ENCODE results near the gene ZNF785.
A peak's percentile ranks its signal among the peaks of the same experiment; 100 is the strongest.

Gene ZNF785

GRCh38 chr16:30569746-30570635, 15.5 kb downstream of the ZNF785 start:
- no peak overlapping the region for H3K4me3 ChIP-seq (ENCODE audit: control insufficient read depth, low read depth, low read length)
- TF ChIP-seq CTCF (conservative IDR thresholded peaks at IDR 0.05; ENCODE audit: control insufficient read depth, insufficient read depth, low read depth, low read length): no peak
- DNase-seq (ENCODE audit: low read depth): no peak

- TF ChIP-seq CTCF (conservative IDR thresholded peaks at IDR 0.05; ENCODE audit: control insufficient read depth, insufficient read depth, low read depth, low read length): no peak
- no peak for DNase-seq (ENCODE audit: low read depth)
- H3K4me3 ChIP-seq (ENCODE audit: control insufficient read depth, low read depth, low read length): no peak overlapping the region
These were observed 16.2 kb downstream of the ZNF785 start for GRCh38 chr16:30569281-30569680.

GRCh38 chr16:30567991-30568638, 17.4 kb downstream of the ZNF785 start:
- no peak overlapping the region for H3K4me3 ChIP-seq (ENCODE audit: control insufficient read depth, low read depth, low read length)
- DNase-seq (ENCODE audit: low read depth): peak; percentile 88

GRCh38 chr16:30567160-30567990, 18.1 kb downstream of the ZNF785 start:
- DNase-seq (ENCODE audit: low read depth): peak; percentile 16
- no peak for TF ChIP-seq CTCF (conservative IDR thresholded peaks at IDR 0.05; ENCODE audit: control insufficient read depth, insufficient read depth, low read depth, low read length)
- no peak overlapping the region for H3K4me3 ChIP-seq (ENCODE audit: control insufficient read depth, low read depth, low read length)

More at GRCh38 chr16:30567991-30568638, 17.4 kb downstream of the ZNF785 start:
- no peak for TF ChIP-seq CTCF (conservative IDR thresholded peaks at IDR 0.05; ENCODE audit: control insufficient read depth, insufficient read depth, low read depth, low read length)

GRCh38 chr16:30566531-30566930, 19.0 kb downstream of the ZNF785 start:
- no peak for DNase-seq (ENCODE audit: low read depth)
- no peak for TF ChIP-seq CTCF (conservative IDR thresholded peaks at IDR 0.05; ENCODE audit: control insufficient read depth, insufficient read depth, low read depth, low read length)

GRCh38 chr16:30565984-30566383, 19.5 kb downstream of the ZNF785 start:
- H3K4me3 ChIP-seq (ENCODE audit: control insufficient read depth, low read depth, low read length): no peak overlapping the region
- TF ChIP-seq CTCF (conservative IDR thresholded peaks at IDR 0.05; ENCODE audit: control insufficient read depth, insufficient read depth, low read depth, low read length): no peak
- DNase-seq (ENCODE audit: low read depth): no peak

More at GRCh38 chr16:30566531-30566930, 19.0 kb downstream of the ZNF785 start:
- no peak overlapping the region for H3K4me3 ChIP-seq (ENCODE audit: control insufficient read depth, low read depth, low read length)
